OCI-LY3 (cell line): Measurements from ENCODE around the gene RUSC1.

Experiments
- EZH2phosphoT487 ChIP-seq: fragments of 200-600 bp; shearing (Covaris generic); IDR thresholded peaks from 2 replicates; pipeline ENCODE4 v1.6.1; 2018; ENCODE audit warnings: antibody characterized with exemption, mixed run types, low read depth
- TF ChIP-seq, protein P1 (sequence below): fragments of 200-600, 300-600 bp; sonication (generic); IDR thresholded peaks from 2 replicates; pipeline ENCODE4 v1.5.1; 2014; ENCODE audit warnings: antibody characterized with exemption, low read length, low read depth

DNA sequence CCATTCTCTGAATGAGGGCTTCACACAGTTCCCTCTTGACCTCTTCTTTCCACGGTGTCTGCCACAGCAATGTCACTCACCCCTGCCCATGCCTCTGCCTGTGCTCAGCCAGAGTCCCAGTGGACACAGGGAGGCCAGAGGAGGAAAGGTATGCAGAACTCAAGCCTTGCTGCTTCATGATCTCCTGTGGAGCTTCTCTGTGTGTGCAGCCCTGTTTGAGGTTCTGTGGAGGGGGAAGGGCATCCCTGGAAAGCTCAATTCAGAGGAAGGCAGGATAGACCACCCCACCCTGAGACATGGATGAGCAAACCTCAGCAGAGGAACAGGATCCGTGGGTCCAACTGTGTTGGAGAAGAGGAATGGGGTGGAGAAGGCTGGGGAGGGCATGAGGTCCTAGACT lies 41.4 kb upstream of the RUSC1 start:
- no peak for TF ChIP-seq EZH2phosphoT487
- TF ChIP-seq, protein P1, sequence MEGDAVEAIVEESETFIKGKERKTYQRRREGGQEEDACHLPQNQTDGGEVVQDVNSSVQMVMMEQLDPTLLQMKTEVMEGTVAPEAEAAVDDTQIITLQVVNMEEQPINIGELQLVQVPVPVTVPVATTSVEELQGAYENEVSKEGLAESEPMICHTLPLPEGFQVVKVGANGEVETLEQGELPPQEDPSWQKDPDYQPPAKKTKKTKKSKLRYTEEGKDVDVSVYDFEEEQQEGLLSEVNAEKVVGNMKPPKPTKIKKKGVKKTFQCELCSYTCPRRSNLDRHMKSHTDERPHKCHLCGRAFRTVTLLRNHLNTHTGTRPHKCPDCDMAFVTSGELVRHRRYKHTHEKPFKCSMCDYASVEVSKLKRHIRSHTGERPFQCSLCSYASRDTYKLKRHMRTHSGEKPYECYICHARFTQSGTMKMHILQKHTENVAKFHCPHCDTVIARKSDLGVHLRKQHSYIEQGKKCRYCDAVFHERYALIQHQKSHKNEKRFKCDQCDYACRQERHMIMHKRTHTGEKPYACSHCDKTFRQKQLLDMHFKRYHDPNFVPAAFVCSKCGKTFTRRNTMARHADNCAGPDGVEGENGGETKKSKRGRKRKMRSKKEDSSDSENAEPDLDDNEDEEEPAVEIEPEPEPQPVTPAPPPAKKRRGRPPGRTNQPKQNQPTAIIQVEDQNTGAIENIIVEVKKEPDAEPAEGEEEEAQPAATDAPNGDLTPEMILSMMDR, result no peak
